ENCODE results near the gene FAM13A. TPM values are rescaled to one million over a fixed set of nuclear protein-coding genes. Genes with fewer than 3 reads are reported as not detected.

Gene FAM13A
- total and polyA plus RNA-seq, 2 of the 4 experiments (the other 2 are of a cell fraction): 13.1 to 22.0 TPM

GRCh38 chr4:88745175-88745574 is 311.8 kb downstream of the FAM13A start:
- Histone ChIP-seq H4K8ac (ENCODE audit: low read depth in 2 of 2, low read length in 2 of 2) (no peak overlapping the region), H3K36me3 (ENCODE audit: control insufficient read depth, insufficient read depth, low read length) (peaks cover 27% of the 10 kb centered on the region), H3K79me1 (ENCODE audit: low read depth in 1 of 2, low read length in 2 of 2) (no peaks in the 10 kb centered on the region; a peak in 1 of 4 replicates), H3K14ac (replicated peaks; ENCODE audit: low read depth, low read length) (0 out of 2 replicates have a peak overlapping the region, but pooled peaks have one; percentile 17), H3K9ac (ENCODE audit: low read depth, low read length) (no peak overlapping the region), H3K4me3 (ENCODE audit: insufficient read depth, low read depth, low read length) (no peak overlapping the region), H2BK20ac (ENCODE audit: low read depth, low read length) (peak overlapping the region; percentile 27), H3K27ac (ENCODE audit: insufficient read depth, low read length) (no peak overlapping the region), H4K5ac (ENCODE audit: low read depth, low read length) (no peak overlapping the region; the same call in 1 of the 2 replicates), H3K9me3 (ENCODE audit: control insufficient read depth, insufficient read depth, low read length) (no peaks in the 10 kb centered on the region), H2BK5ac (ENCODE audit: low read depth, low read length, poor library complexity, severe bottlenecking) (peak overlapping the region; percentile 17), H3K9me1 (ENCODE audit: insufficient read depth, low read length) (peaks cover 9% of the 10 kb centered on the region), H2AK9ac (replicated peaks; ENCODE audit: low read depth, low read length, poor library complexity) (no peak overlapping the region), H4K91ac (ENCODE audit: insufficient read depth, low read depth, low read length) (no peak overlapping the region), H3K23ac (ENCODE audit: low read depth, low read length) (no peak overlapping the region), H3K4ac (ENCODE audit: low read depth, low read length) (no peak overlapping the region), H2AFZ (replicated peaks; ENCODE audit: low read length, poor library complexity) (no peak overlapping the region), H2AK5ac (ENCODE audit: low read depth, low read length) (no peak overlapping the region), H2BK120ac (ENCODE audit: low read depth, low read length) (peak overlapping the region; percentile 4; the same call in 1 of the 2 replicates), H3K4me1 (ENCODE audit: control insufficient read depth, insufficient read depth, low read length) (peaks cover 5% of the 10 kb centered on the region), H3K56ac (ENCODE audit: extremely low read depth, insufficient read depth, low read length) (no peak overlapping the region), H3K27me3 (ENCODE audit: control insufficient read depth, insufficient read depth, low read length) (no peaks in the 10 kb centered on the region), H3K18ac (ENCODE audit: low read depth, low read length) (peak overlapping the region; percentile 27; the same call in 1 of the 2 replicates), H4K20me1 (ENCODE audit: insufficient read depth, low read length) (no peaks in the 10 kb centered on the region), H2BK15ac (ENCODE audit: low read depth, low read length) (no peak overlapping the region; the same call in 1 of the 3 replicates), H3K4me2 (ENCODE audit: low read depth, low read length) (no peak overlapping the region)
- no peak for DNase-seq
- dilution Hi-C loops (cut with HindIII; ENCODE audit: low sequenced_read_pairs, unreplicated experiment) (no loop called here), intact Hi-C loops (cut with micrococcal nuclease) (no loop called here), in situ Hi-C loops (cut with MboI; ENCODE audit: low sequenced_read_pairs) (no loop called here)
- POLR2A ChIA-PET (ENCODE audit: unreplicated experiment): interaction anchor here (0.5 kb wide), 1 partner anchor 20 kb away, joined by 6 read pairs; no protein-coding TSS in a partner anchor
- BruUV-seq (replicated peaks): no TSS peak
- WGBS, 2 experiments (ENCODE audit: extremely low coverage in 2 of 2, insufficient read length in 1 of 2): no CpG with 5 or more reads among the region's 1 CpG
- no peak for TF ChIP-seq BHLHE40 (IDR thresholded peaks at IDR 0.05; ENCODE audit: low read depth, low read length)
- TF ChIP-seq, protein P1, sequence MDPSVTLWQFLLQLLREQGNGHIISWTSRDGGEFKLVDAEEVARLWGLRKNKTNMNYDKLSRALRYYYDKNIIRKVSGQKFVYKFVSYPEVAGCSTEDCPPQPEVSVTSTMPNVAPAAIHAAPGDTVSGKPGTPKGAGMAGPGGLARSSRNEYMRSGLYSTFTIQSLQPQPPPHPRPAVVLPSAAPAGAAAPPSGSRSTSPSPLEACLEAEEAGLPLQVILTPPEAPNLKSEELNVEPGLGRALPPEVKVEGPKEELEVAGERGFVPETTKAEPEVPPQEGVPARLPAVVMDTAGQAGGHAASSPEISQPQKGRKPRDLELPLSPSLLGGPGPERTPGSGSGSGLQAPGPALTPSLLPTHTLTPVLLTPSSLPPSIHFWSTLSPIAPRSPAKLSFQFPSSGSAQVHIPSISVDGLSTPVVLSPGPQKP (IDR thresholded peaks at IDR 0.05; ENCODE audit: borderline replicate concordance, low read depth, low read length): no peak
- no peak for TF ChIP-seq FOS (IDR thresholded peaks at IDR 0.05; ENCODE audit: low read depth, low read length)
- TF ChIP-seq CTCF (conservative IDR thresholded peaks at IDR 0.05; ENCODE audit: low read depth, low read length): no peak
- no peak for TF ChIP-seq SMC3 (IDR thresholded peaks at IDR 0.05; ENCODE audit: low read depth, low read length)
- TF ChIP-seq, protein P2, sequence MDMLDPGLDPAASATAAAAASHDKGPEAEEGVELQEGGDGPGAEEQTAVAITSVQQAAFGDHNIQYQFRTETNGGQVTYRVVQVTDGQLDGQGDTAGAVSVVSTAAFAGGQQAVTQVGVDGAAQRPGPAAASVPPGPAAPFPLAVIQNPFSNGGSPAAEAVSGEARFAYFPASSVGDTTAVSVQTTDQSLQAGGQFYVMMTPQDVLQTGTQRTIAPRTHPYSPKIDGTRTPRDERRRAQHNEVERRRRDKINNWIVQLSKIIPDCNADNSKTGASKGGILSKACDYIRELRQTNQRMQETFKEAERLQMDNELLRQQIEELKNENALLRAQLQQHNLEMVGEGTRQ (IDR thresholded peaks at IDR 0.05; ENCODE audit: low read depth, low read length): no peak
- TF ChIP-seq MAFK (IDR thresholded peaks at IDR 0.05; ENCODE audit: low read depth, low read length): no peak
- no peak for TF ChIP-seq CEBPB (IDR thresholded peaks at IDR 0.05; ENCODE audit: low read depth, low read length)
- TF ChIP-seq POLR2A (IDR thresholded peaks at IDR 0.05; ENCODE audit: low read depth, low read length): no peak
- TF ChIP-seq RCOR1 (IDR thresholded peaks at IDR 0.05; ENCODE audit: insufficient replicate concordance, low read length): no peak
- TF ChIP-seq MXI1 (IDR thresholded peaks at IDR 0.05; ENCODE audit: borderline replicate concordance, low read depth, low read length): no peak
- no peak for TF ChIP-seq MAZ (IDR thresholded peaks at IDR 0.05; ENCODE audit: borderline replicate concordance, low read depth, low read length)
- TF ChIP-seq RFX5 (IDR thresholded peaks at IDR 0.05; ENCODE audit: low read depth, low read length): no peak
- no peak for TF ChIP-seq NFE2L2 (IDR thresholded peaks at IDR 0.05; ENCODE audit: low read depth, low read length)
- no peak for TF ChIP-seq CHD1 (IDR thresholded peaks at IDR 0.05; ENCODE audit: low read depth, low read length)
- ATAC-seq (ENCODE audit: low read depth): no peak
- CTCF ChIA-PET: interaction anchor here (0.6 to 1.2 kb wide), 2 partner anchors 19 to 62 kb away, joined by 3 to 7 read pairs; no protein-coding TSS in a partner anchor

Measured in IMR-90 (cell line).